Stimulated activated CD4-positive, alpha-beta T cell treated with anti-CD3 and anti-CD28 coated beads, Interleukin-1b, Interleukin-23, amount 100 ng/mL, for 24 hours (primary cell): Measurements from ENCODE around the gene CABLES2.

ENCODE experiments used
- DNase-seq, 4 experiments: peaks; one replicate each; pipeline ENCODE4 v3.0.0-alpha.2; 2020; ENCODE audit warnings: low read depth in 4 of 4, low spot score in 1 of 4

CABLES2 gene

GRCh38 chr20:62418709-62419487 is 11.8 kb upstream of the CABLES2 start:
- no peak for DNase-seq

GRCh38 chr20:62417981-62418708 is 11.1 kb upstream of the CABLES2 start:
- DNase-seq = no peak

- no peak for DNase-seq
These were observed 9.9 kb upstream of the CABLES2 start for GRCh38 chr20:62416651-62417637.

GRCh38 chr20:62415354-62416111 is 8.4 kb upstream of the CABLES2 start:
- no peak for DNase-seq

GRCh38 chr20:62413896-62414481 is 6.9 kb upstream of the CABLES2 start:
- DNase-seq = no peak

DNA sequence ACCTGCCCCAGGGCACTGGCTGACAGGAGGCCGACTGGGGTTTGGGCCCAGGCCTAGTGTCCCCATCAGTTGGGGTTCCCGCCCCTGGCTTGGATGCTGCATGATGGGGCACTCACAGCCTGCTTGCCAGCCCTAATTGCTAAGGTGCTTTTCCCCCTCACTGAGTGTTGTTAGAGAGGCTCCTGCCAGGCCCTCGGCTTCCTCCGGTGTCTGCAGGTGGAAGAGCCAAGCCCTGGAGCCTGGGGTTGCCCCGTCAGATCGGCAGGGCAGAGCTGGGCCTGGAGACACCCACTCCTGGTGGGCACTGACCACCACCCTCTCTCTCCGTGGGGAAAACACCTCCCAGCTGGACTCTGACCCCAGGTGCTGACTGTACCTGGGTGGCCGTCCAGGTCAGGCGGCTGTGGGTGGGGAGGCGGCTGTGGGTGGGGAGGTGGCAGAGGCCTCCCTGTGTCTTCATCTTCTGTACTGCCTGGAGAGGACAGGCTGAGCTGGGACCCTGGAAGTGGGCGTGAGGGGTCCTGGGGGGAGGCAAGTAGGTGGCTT is 6.0 kb upstream of the CABLES2 start:
- no peak for DNase-seq

DNA sequence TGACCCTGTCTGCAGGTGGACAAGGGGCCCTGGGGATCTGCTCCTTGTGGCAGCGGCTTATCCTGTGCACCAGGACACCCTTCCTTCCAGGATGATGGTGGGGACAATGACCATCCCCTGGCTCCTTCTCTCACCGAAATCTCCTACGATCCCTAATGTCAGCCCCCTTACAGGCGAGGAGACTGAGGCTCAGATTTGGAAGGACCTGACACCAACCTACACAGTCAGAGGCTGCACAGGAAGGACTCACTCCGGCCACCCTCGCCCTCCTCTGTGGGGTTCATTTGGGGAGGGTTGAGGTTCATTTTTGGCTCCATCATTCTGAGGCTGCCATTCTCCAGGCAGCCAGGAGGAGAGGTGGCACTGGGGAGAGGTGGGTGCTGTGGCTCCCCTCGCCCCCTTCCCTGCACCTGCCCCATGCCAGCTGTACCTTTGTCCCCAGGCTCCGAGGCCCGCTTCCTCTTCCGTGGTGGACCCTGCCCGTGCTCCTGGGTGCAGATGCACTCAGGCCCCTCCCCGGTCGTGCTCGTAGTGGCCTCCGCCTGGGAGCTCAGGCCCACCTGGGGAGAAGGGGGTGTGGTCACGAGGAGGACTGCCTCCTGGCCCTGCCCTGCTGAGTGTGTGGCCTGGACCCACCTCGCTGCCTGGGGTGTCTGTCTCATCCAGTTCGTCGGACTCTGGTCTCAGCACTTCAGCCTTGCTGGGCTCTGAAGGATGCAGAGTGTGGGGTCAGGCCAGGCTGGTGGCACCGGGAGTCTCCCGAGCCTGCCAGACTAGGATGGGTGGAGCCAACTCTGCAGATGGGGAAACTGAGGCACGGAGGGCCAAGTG is 5.3 kb upstream of the CABLES2 start:
- DNase-seq = no peak

GRCh38 chr20:62411479-62412193 is 4.6 kb upstream of the CABLES2 start:
- DNase-seq = no peak

DNA sequence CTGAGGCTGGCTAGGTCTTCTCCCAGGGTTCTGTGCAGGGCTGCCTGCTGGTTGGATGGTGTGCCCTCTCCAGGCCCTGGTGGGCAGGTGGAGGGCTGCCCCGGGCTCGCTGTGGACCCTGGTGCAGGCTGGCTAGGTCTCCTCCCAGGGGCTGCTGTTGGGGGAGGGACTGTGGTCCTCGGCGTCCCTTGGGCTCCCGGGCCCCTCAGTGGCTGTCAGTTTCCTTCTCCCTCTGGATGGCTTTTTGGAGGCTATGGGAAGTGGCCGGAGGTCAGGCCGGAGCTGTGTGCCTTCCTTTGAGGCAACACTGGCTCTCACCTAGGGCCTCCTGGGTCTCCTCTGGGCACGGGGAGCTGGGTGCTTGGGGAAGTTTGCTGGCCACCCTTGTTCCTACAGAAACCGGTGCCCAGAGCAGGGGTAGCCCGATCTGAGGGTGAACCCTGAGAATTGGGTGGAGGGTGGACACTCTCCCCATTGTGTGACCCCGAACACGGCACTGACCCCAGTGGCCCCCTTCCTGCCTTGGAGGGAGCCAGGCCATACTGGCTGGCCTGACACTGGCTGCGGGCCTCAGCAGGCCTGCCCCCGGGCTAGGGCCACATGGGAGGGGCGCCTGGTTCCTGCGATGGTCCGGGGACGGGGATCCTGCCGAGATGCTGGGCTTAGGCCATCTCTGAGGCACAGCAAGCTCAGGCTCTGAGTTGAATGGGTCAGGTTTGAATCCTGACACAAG is 3.8 kb upstream of the CABLES2 start:
- no peak for DNase-seq

- no peak for DNase-seq
These were observed 3.1 kb upstream of the CABLES2 start for GRCh38 chr20:62409931-62410745.

DNA sequence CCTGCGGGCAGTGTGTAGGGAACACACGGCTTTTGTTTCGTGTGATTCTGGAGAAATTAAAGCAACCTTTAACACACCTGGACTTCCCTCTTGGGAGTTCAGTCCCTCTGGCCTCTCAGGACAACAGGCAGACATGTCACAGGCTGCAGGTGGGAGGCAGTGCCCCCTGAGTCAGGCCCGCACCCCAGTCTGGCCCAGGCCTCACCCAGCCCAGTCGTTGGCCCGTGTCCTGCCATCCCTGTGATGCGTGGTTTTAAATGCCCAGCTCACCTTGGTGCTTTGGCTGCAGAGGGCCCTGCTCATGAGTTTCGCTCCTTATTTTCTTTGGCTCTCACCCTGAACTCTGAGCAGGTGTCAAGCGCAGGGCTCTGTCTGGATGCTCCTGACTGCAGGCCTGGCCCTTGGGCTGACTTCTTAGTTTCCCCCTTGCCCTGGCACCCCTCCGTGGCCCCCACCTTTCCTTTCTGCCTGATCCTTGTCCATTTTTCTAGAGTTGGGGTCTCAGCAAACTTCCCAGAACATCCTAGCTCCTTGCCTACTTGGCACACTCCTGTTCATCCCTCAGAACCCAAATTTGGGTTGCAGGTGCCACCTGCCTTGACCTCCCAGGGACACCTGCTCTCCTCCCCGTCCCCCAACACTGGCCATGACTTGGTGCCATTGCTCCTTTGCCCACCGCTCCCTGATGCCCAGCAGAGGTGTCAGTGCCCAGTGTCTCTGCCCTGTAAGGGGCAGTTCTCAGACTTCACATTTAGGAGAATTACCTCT is 2.2 kb upstream of the CABLES2 start:
- no peak for DNase-seq

DNA sequence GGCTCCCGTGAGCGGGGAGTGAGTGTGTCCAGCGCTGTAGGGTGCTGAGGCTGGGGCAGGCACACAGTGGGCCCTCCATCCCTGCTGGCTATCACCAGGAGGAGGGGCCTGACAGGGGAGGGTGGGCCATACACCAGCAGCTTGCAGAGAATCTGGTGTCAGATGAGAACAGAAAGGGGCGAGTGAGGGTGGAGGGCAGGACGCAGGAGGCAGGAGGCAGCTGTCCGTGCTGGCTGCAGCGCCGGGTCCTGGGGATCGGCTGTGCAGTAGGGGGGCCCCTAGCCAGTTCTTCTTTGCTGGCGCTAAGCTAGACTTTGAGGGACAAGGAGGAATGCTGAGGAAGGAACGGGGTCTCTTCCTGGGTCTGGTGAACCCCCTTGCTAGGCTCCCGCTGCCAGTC is 1.6 kb upstream of the CABLES2 start:
- DNase-seq = no peak

DNA sequence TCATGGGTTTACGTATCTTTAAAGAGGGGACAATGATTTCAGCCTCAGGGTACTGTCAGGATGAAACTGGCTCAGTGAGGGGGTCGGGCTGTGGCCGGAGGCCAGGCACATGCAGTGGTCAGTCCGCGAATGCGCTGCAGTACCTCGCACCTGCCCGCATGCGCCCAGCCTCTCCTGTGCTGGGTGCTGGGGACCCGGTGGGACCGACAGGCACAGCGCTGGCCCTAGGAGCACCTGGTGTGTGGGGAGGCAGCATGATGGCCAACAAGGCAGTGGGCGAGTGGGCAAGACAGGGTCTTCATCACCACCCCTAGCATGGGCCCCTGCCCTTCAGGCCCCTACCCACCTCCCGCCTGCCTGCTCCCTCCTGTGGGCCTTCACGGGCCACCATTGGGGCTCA is 970 bp upstream of the CABLES2 start:
- DNase-seq = no peak

DNA sequence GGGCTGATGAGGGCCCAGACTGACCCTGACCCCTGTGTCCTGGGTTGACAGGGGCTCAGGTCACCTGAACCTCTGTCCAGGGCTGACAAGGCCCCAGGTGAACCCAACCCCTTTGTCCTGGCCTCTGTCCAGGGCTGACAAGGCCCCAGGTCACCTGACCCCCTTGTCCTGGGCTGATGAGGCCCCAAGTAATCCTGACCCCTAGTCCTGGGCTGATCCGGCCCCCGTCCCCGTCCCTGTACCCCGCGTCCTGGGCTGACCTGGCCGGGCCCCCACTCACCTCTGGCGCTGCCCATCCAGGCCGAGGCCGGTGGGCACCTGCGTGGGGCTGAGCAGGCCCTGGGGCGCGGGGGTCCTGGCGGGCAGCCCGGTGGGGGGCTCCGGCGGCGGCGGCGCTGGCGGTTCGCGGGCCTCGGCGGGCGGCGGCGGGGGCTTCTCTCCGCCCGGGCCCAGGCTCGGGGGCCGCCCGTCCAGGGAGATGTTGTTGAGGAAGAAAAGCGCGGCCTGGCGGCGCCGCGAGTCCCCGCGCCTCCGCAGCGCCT is 379 bp downstream of the CABLES2 start:
- no peak for DNase-seq

GRCh38 chr20:62405981-62406513 is 1.0 kb downstream of the CABLES2 start:
- DNase-seq = no peak
